GM19372 (cell line): ENCODE measurements around the gene PRSS2.
"Not testable (repeated sequence)": the region's sequence is repeated elsewhere in the genome, so short reads cannot be mapped to it uniquely, and the experiment has no call there.

Experiments used
- ATAC-seq: cut with Tn5 transposase; IDR thresholded peaks from one replicate; pipeline ENCODE4 v1.9.1; 2021; ENCODE audit warnings: mild to moderate bottlenecking, low read depth, moderate library complexity; ENCODE audit not compliant: unreplicated experiment

Gene PRSS2

DNA sequence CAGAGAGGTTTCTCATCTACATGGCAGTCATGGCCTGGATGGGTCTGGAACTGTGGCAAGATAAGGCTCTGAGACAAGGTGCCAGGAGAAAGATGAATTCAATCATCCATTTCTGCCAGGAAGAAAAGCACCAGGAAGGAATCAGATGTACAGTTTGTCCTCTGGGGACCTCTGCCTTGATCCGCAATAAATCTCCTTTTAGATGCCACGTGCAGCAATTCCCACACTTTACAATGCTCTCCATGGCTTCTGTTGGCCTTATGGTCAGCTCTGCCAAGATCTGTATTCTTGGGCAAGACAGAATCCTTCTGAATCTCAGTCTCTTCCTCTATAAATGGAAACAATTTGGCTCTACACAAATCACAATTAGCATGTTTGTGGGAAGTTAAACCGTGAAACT is 12.5 kb upstream of the PRSS2 start:
- not testable (repeated sequence) for ATAC-seq

DNA sequence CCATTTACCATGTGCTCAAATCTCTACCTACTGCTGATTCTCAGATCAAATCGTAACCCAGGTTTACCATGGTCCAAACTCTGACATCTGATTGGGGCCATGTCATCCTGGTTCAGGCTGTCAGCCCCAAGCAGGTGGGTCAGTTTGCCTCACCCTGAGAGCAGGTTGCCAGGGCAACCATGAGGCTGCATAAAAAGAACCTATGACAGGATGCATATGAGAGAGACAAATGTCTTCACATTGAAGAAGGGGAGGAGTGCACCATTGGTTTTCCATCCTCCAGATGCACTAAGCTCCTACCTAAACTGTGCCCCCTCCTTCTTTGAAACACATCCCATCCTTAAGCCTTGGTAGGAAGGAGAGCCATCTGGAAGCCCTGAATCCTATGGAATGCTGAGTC is 11.3 kb upstream of the PRSS2 start:
- ATAC-seq: no peak

DNA sequence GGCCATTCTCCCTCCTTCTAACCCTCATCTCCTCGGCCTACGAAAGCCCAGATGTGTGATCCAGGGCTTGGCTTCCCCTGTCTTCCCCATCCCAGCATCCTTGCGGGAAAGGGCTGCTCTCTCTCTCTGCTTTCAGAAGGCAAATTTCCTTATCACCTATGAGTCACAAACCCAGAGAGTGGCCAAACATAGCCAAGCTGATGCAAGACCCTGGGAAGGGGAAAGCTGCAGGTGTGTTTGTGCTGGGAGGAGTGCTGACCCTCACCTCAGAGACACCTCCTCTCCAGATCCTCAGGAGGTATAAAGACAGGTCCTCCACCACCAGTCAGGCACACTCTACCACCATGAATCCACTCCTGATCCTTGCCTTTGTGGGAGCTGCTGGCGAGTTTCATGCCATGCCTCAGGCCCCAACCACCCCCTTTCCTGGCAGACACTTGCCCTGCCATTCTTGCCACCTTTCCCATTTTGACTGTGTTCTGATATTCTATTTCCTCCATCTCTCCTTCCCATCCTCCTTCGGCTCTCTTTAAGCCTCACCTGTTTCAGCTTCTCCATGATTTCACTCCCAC is 10.6 kb upstream of the PRSS2 start:
- no peak for ATAC-seq

DNA sequence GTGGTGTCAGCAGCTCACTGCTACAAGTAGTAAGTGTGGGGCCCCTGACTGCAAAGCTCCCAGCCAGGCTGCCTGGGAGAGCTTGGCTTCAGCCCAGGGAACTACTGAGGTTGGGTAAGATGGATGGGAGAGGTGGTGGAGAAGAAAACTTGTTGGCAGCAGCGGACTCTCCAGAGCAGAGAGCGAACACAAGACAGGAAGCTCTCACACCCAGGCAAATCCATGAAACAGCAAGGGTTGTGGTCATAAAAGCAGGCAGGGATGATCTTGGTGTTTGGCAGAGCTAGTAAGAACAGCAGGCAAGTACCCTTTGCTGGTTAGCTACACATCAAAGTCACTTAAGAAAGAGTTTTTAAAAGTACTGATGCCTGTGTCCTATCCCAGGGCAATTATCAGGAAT is 9.2 kb upstream of the PRSS2 start:
- not testable (repeated sequence) for ATAC-seq

DNA sequence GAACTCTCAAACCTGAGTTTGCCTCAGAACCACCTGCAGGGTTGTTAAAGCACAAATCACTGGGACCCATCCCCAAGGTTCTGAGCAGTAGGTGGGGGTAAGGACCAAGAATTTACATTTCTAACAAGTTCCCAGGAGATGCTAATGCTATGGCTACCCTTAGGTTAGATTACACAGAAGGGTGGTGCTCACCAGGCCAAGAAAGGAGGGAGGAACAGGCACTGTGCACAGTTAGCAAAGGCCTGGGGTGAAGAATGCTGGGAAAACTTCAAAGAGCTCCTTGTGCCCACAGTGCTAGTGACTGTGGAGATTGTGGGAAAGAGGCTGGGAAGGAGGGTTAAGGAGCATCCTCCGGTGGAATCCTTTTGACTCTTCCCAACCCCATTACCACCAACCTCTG is 8.7 kb upstream of the PRSS2 start:
- no peak for ATAC-seq

DNA sequence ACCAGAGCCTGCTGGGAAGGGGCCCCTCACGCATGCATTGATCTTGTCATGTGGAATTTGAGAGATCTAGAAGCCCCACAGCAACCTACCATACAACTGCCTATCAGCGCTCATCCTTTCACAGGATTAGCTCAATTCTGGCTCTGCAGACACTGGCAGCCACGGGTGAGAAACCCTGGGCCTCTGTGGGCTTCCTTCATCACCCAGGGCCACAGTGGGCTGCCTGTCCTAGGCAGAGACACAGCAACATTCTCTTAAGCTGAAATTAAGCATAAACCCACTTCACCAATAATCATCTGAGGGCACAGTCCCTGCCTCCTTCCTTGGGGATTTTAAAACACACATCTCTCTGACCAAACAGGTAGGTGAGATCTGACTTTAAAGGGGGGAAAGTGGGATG is 3.3 kb upstream of the PRSS2 start:
- no peak for ATAC-seq

DNA sequence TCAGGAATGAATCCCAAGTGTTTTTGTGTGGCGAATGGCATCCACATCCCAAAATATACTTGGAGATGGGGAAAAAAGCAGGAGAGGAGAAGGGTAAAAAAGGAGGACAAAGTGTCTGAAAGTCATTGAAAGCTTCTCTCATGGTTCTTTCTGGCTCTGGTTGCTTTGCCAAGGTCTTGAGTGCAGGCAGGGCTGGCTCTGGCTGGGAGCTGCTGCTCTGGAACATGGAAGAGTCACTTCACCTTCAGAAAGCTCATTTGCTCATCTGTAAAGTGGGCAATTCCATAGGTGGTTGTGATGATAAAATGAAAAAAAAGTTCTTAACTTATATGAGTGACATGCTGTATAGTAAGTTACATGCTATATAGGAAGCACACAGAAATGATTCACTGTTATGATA is 2.9 kb upstream of the PRSS2 start:
- no peak for ATAC-seq

DNA sequence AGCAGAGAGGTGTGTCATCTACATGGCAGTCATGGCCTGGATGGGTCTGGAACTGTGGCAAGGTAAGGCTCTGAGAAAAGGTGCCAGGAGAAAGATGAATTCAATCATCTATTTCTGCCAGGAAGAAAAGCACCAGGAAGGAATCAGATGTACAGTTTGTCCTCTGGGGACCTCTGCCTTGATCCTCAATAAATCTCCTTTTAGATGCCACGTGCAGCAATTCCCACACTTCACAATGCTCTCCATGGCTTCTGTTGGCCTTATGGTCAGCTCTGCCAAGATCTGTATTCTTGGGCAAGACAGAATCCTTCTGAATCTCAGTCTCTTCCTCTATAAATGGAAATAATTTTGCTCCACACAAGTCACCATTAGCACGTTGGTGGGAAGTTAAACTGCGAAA is 1.9 kb upstream of the PRSS2 start:
- not testable (repeated sequence) for ATAC-seq

DNA sequence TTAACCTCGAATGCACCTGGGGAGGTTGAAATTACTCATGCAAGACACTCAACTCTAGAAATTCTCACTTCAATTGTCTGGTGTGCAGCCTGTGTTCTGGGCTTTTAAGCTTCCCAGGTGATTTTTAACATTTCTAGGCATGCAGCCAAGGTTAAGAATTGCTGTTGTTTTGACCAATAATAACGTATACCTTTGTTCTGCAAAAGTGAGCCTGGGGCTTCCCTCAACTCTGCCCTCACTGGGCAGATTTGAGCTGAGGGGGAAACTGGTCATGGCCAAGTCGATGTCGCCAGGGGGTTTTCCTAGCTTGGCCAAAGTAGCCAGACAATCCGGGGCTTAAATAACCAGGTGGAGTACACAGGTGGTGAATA is 568 bp downstream of the PRSS2 start:
- peak; percentile 88 for ATAC-seq

DNA sequence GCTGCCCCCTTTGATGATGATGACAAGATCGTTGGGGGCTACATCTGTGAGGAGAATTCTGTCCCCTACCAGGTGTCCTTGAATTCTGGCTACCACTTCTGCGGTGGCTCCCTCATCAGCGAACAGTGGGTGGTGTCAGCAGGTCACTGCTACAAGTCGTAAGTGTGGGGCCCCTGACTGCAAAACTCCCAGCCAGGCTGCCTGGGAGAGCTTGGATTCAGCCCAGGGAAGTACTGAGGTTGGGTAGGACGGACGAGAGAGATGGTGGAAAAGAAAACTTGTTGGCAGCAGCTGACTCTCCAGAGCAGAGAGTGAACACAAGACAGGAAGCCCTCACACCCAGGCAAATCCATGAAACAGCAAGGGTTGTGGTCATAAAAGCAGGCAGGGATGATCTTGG is 1.3 kb downstream of the PRSS2 start:
- ATAC-seq: no peak

DNA sequence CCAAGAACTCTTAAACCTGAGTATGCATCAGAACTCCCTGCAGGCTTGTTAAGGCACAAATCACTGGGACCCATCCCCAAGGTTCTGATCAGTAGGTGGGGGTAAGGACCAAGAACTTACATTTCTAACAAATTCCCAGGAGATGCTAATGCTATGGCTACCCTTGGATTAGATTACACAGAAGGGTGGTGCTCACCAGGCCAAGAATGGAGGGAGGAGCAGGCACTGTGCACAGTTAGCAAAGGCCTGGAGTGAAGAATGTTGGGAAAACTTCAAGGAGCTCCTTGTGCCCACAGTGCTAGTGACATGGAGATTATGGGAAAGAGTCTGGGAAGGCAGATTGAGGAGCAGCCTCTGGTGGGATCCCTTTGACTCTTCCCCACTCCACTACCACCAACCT is 1.9 kb downstream of the PRSS2 start:
- no peak for ATAC-seq

DNA sequence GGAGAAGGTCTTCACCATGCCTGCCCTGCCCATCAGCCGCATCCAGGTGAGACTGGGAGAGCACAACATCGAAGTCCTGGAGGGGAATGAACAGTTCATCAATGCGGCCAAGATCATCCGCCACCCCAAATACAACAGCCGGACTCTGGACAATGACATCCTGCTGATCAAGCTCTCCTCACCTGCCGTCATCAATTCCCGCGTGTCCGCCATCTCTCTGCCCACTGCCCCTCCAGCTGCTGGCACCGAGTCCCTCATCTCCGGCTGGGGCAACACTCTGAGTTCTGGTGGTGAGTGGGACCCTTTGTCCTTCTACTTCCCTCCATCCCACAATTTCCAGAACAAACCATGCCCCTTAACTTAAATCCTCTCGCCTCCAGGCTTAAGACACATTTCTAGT is 2.5 kb downstream of the PRSS2 start:
- no peak for ATAC-seq

DNA sequence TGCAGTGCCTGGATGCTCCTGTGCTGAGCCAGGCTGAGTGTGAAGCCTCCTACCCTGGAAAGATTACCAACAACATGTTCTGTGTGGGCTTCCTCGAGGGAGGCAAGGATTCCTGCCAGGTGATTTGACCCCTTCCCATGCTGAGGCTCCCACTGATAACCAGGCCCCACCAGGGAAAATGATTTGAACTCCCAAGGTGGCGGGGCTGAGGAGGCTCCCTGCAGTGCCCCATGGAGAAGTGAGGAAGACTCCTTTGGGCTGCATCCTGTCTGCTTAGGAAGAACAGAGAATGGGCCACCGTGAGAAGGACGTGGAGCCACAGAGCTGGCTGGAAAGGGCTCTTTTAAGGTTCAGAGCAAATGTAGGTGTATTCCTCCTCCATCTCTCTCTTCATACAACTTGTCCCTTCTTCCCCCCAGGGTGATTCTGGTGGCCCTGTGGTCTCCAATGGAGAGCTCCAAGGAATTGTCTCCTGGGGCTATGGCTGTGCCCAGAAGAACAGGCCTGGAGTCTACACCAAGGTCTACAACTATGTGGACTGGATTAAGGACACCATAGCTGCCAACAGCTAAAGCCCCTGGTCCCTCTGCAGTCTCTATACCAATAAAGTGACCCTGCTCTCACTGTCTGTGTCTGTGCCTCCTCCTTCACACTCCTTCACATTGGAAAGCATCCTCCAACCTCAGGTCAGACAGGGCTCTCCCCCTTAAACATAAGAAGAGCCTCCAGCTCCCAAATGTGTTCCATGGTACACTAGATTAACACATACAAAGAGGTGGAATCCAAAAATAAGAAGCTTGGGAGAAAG is 3.4 kb downstream of the PRSS2 start:
- no peak for ATAC-seq

DNA sequence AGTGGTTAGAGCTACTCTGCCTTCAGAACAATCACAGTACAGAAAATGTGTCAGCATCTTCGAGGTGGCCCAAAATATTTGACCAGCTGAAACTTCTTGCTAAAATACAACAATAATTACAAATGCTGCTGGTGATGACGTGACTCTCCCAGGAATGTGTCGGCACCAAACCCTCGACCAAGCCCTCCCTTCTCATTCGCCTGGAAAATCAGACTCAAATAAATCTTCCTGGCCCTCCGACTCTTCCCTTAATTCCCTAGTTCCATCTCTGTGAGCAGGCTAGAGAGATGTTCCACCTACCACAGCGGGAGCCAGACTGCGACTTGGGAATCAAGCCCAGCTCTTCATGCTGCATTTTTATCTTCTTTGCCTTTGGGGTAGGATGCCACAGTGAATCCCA is 4.1 kb downstream of the PRSS2 start:
- no peak for ATAC-seq

DNA sequence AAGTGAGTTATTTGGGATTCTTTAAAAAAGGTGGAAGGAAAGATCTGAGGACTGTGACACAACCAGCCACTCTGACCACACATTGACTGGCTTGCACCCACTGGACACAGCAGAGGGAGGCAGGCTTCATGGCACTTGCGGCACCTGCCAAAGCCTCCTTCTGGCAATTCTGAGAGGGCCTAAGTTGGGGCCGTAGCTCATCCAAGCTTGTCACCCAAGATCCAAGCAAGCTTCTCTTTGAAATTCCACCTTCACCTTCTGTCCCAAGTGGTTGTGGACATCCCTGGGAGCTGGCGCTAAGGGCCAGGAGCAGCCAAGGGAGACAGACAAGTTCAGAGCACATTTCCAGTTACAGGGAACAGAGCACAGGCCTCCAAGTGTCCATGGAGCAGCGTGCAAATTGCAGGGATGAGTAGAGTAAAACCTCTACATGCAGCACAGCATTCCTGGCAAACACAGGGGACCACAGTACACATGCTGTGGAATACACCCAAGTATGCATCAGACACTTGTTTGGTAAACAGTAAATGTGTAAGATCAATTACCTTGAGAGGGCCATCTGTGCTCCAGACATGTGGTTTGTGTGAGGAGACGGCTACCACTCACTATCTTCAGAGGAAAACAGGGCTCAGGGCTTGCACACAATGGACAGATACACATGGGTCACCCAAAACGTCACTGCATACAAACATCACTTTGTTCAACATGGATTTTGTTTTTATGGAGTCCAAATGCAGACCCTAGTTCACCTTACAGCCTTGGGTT is 4.8 kb downstream of the PRSS2 start:
- ATAC-seq: not testable (repeated sequence)

DNA sequence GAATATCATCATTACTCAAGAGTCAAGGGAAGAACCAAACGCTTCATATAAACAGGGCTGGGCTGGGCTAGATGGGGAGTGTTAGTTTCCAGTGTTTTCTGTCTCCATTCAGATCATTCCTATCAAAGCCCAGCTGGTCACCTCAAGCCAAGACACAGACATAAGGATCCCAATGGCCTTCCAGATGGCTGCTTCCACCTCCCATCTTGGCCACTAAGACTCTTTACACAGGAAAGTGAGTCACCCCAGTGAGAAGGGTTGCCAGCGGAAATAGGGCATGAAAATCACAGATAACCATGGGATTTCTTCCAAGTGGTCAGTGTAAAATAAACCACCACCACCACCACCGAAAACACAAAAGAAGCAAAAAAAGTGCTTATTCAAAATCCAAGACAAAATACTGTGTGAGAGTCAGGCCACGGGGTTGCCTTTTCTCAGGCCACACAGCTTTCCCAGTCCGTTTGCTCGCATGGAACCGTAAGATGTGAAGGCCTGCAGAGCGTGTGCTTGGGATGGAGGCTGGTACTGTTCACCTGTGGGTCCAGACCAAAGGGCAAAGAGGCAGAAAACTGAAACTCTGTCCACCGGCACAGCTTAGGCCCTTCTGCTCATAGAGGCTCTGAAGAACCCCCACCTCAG is 5.6 kb downstream of the PRSS2 start:
- no peak for ATAC-seq

DNA sequence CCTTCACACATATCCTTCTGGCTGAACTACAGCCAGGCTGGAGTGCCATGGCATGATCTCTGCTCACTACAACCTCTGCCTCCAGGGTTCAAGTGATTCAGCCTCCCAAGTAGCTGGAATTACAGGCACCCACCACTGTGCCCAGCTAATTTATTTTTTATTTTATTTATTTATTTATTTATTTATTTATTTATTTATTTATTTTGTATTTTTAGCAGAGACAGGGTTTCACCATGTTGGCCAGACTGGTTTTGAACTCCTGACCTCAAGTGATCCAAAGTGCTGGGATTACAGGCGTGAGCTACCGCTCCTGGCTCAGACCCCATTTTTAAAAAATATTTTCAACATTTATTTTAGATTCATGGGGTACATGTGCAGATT is 6.1 kb downstream of the PRSS2 start:
- not testable (repeated sequence) for ATAC-seq

DNA sequence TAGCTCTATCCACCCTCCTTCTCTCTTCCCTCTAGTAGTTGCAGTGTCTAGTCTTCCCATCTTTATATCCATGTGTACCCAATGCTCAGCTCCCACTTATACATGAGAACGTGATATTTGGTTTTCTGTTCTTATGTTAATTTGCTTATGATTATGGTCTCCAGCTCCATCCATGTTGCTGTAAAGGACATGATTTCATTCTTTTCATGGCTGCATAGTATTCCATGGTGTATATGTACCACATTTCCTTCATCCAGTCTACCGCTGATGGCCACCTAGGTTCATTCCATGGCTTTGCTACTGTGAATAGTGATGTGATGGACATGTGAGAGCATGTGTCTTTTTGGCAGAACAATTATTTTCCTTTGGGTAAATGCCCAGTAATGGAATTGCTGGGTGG is 6.5 kb downstream of the PRSS2 start:
- no peak for ATAC-seq

DNA sequence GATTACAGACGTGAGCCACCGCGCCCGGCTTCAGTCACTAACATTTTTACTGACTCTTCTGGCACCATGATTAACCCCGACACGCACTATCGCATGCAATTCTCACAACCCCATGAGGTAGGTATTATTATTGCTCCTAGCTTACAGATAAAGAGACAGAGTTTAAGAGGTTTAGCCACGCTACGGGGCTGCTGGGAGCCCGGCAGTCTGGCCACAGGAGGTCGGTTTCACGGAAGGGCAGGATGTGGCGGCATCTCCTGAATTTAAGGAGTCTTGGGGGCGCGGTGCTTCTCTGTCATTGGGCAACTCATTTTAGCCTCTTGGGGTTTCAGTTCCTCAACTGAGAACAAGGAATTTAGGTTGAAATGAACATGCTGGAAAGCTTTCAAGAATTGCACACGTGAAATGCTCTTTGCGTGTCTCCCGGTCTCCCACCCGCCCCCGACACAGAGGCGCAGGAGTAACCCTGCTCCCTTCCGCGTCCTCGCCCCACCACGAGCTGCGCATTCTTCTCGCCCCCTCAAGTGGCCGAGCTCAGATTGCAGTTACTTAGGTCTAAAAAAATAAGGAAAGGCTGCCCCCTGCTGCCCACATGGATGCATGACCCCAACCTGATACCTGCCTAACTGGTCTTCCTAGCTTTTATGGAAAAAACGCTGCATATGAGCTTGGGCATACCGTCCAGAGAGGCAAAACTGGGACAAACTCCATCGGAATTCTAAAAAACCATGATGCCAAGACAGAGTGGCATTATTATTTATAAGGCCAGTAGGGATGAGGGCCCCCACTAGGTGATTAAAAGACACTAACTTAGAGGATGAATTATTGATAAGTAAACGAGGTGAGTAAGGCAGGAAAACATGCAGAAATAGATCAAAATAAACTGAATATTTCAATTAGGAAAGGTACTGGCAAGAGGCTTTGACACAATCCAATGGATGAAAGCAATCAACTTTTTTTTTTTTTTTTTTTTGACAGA is 12.4 kb downstream of the PRSS2 start:
- peak; percentile 91 for ATAC-seq

DNA sequence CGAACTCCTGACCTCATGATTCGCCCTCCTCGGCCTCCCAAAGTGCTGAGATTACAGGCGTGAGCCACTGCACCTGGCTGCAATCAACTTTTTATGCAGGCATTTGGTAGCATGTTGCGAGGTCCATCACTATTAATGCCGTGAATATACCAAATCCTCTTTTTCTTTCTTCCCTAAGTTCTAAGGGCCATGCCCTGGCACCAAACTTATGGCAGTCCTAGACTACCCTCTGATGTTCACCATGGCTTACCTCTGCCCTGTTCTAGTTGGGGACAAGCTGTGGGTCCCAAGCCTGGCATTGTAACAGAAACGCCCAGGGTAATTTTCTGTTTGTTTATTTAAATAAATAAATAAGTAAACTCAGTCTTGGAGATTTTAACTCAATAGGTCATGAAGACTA is 13.3 kb downstream of the PRSS2 start:
- no peak for ATAC-seq
